Neural cell (in vitro differentiated cells): ENCODE data around the gene GLDC. TPM values are rescaled to one million over a fixed set of nuclear protein-coding genes. Genes with fewer than 3 reads are reported as not detected.

ENCODE experiments used
- H2AFZ ChIP-seq: fragments of 200-600, 300-800 bp; sonication (generic), shearing (Covaris generic); 2 replicates; pipeline ENCODE4 v1.6.0; 2014; ENCODE audit warnings: low read depth, mild to moderate bottlenecking, antibody characterized with exemption, low read length, moderate library complexity
- H3F3A ChIP-seq: fragments of 200-600 bp; shearing (Covaris generic); 2 replicates; pipeline ENCODE4 v1.6.1; 2016; ENCODE audit warnings: mild to moderate bottlenecking, moderate library complexity, mixed read lengths, antibody characterized with exemption, low read length; ENCODE audit not compliant: insufficient read depth, poor library complexity, severe bottlenecking
- H3K27ac ChIP-seq: fragments of 200-600, 300-800 bp; sonication (generic), shearing (Covaris generic); 2 replicates; pipeline ENCODE4 v1.5.1; 2014; ENCODE audit warnings: mild to moderate bottlenecking, low read length, moderate library complexity
- H3K27me3 ChIP-seq: fragments of 300-800, 200-600 bp; sonication (generic), shearing (Covaris generic); 2 replicates; pipeline ENCODE4 v1.6.0; 2014; ENCODE audit warnings: mild to moderate bottlenecking, low read depth, low read length, moderate library complexity; ENCODE audit not compliant: insufficient read depth
- H3K36me3 ChIP-seq: fragments of 300-800, 200-600 bp; sonication (generic), shearing (Covaris generic); 2 replicates; pipeline ENCODE4 v1.5.1; 2014; ENCODE audit warnings: mild to moderate bottlenecking, antibody characterized with exemption, low read length, moderate library complexity; ENCODE audit not compliant: insufficient read depth
- H3K4me2 ChIP-seq: fragments of 300-800, 200-600 bp; sonication (generic), shearing (Covaris generic); 2 replicates; pipeline ENCODE4 v1.6.0; 2014; ENCODE audit warnings: mild to moderate bottlenecking, low read length
- H3K4me3 ChIP-seq: fragments of 300-800, 200-600 bp; sonication (generic), shearing (Covaris generic); 2 replicates; pipeline ENCODE4 v1.5.1; 2014; ENCODE audit warnings: mild to moderate bottlenecking, low read length, moderate library complexity
- H3K79me2 ChIP-seq: fragments of 200-600 bp; shearing (Covaris generic); replicated peaks from 2 replicates; pipeline ENCODE4 v1.6.0; 2014; ENCODE audit warnings: mild to moderate bottlenecking, low read length, moderate library complexity; ENCODE audit not compliant: insufficient read depth
- H3K9ac ChIP-seq: fragments of 300-800, 200-600 bp; sonication (generic), shearing (Covaris generic); 2 replicates; pipeline ENCODE4 v1.6.1; 2016; ENCODE audit warnings: mild to moderate bottlenecking, low read length, mixed read lengths
- H3K9me2 ChIP-seq: fragments of 200-600 bp; shearing (Covaris generic); 2 replicates; pipeline ENCODE4 v1.6.1; 2016; ENCODE audit warnings: mild to moderate bottlenecking, low read length, mixed read lengths; ENCODE audit not compliant: insufficient read depth
- H3K9me3 ChIP-seq: fragments of 200-600, 300-800 bp; sonication (generic), shearing (Covaris generic); 2 replicates; pipeline ENCODE4 v1.6.1; 2016; ENCODE audit warnings: mild to moderate bottlenecking, mixed run types, low read length, moderate library complexity, mixed read lengths
- H4K20me1 ChIP-seq: fragments of 200-600 bp; shearing (Covaris generic); 2 replicates; pipeline ENCODE4 v1.6.1; 2016; ENCODE audit warnings: mild to moderate bottlenecking, mixed run types; ENCODE audit not compliant: insufficient read depth
- CTCF ChIP-seq: fragments of 450-650 bp; IDR thresholded peaks from 2 replicates; pipeline ENCODE4 v1.5.1; 2014; ENCODE audit warnings: antibody characterized with exemption, mild to moderate bottlenecking, moderate library complexity; ENCODE audit not compliant: poor library complexity, severe bottlenecking
- EP300 ChIP-seq: fragments of 450-650 bp; conservative IDR thresholded peaks from 2 replicates; pipeline ENCODE4 v1.6.1; 2014; ENCODE audit warnings: antibody characterized with exemption, mild to moderate bottlenecking, moderate library complexity; ENCODE audit not compliant: poor library complexity, severe bottlenecking
- EZH2 ChIP-seq: fragments of 200-600, 300-800 bp; shearing (Covaris generic), sonication (generic); IDR thresholded peaks from 2 replicates; pipeline ENCODE4 v1.6.1; 2014; ENCODE audit warnings: antibody characterized with exemption, low read length, borderline replicate concordance, mild to moderate bottlenecking; ENCODE audit not compliant: insufficient read depth, poor library complexity, severe bottlenecking
- MXI1 ChIP-seq: fragments of 450-650 bp; conservative IDR thresholded peaks from 2 replicates; pipeline ENCODE4 v1.6.1; 2014; ENCODE audit warnings: antibody characterized with exemption, mild to moderate bottlenecking; ENCODE audit not compliant: poor library complexity, severe bottlenecking
- POLR2AphosphoS5 ChIP-seq: IDR thresholded peaks from 2 replicates; pipeline ENCODE4 v1.6.1; 2012
- RAD21 ChIP-seq: fragments of 450-650 bp; conservative IDR thresholded peaks from 2 replicates; pipeline ENCODE4 v1.6.1; 2014; ENCODE audit warnings: antibody characterized with exemption, mild to moderate bottlenecking, moderate library complexity
- REST ChIP-seq: IDR thresholded peaks from 2 replicates; pipeline ENCODE4 v1.6.1; 2012; ENCODE audit warnings: borderline replicate concordance
- SMC3 ChIP-seq: fragments of 450-650 bp; conservative IDR thresholded peaks from 2 replicates; pipeline ENCODE4 v1.6.1; 2014; ENCODE audit warnings: antibody characterized with exemption, mild to moderate bottlenecking, moderate library complexity; ENCODE audit not compliant: poor library complexity
- TAF1 ChIP-seq: IDR thresholded peaks from 2 replicates; pipeline ENCODE4 v1.6.1; 2012; ENCODE audit warnings: low read depth
- polyA plus RNA-seq: library from polyadenylated mRNA; depleted of rRNA; stranded (reverse); fragments of >200 nt; gene quantifications from 2 replicates; pipeline ENCODE4 v1.2.3, GENCODE V29; 2014

Gene GLDC
- polyA plus RNA-seq, 1 donor from 2014 or later: 11.4 TPM

- no peak overlapping the region for H2AFZ ChIP-seq
These were observed 27.9 kb upstream of the GLDC start for GRCh38 chr9:6673326-6674025.

GRCh38 chr9:6672118-6672517 lies 26.6 kb upstream of the GLDC start:
- H3K4me2 ChIP-seq: no peak overlapping the region
- H3K4me3 ChIP-seq: no peak overlapping the region
- TF ChIP-seq MXI1 (no peak), EP300 (no peak), POLR2AphosphoS5 (no peak), TAF1 (no peak), EZH2 (no peak), REST (no peak), CTCF (no peak), SMC3 (no peak), RAD21 (no peak)
- H4K20me1 ChIP-seq: no peaks in the 10 kb centered on the region
- H3K9ac ChIP-seq: no peak overlapping the region
- H3K36me3 ChIP-seq: no peaks in the 10 kb centered on the region
- H3K9me3 ChIP-seq: no peaks in the 10 kb centered on the region
- H3K9me2 ChIP-seq: no peaks in the 10 kb centered on the region
- no peaks in the 10 kb centered on the region for H3F3A ChIP-seq
- no peak overlapping the region for H2AFZ ChIP-seq
- no peak overlapping the region for H3K27ac ChIP-seq
- no peaks in the 10 kb centered on the region for H3K27me3 ChIP-seq
- H3K79me2 ChIP-seq: no peaks in the 10 kb centered on the region

More at GRCh38 chr9:6673326-6674025, 27.9 kb upstream of the GLDC start:
- Histone ChIP-seq H4K20me1 (no peaks in the 10 kb centered on the region), H3K79me2 (no peaks in the 10 kb centered on the region), H3K36me3 (no peaks in the 10 kb centered on the region), H3K4me3 (no peak overlapping the region), H3K27me3 (no peaks in the 10 kb centered on the region), H3K4me2 (no peak overlapping the region), H3K9me2 (no peaks in the 10 kb centered on the region), H3K9me3 (no peaks in the 10 kb centered on the region), H3K27ac (no peak overlapping the region), H3K9ac (no peak overlapping the region), H3F3A (no peaks in the 10 kb centered on the region)
- no peak for TF ChIP-seq POLR2AphosphoS5
- TF ChIP-seq SMC3: no peak
